K562 (cell line): ENCODE results near the gene MVD. TPM values are rescaled to one million over a fixed set of nuclear protein-coding genes. Genes with fewer than 3 reads are reported as not detected.

Experiments used
- CAMTA2 ChIP-seq: fragments of 250-450 bp; sonication (Bioruptor Pico); conservative IDR thresholded peaks from 2 replicates; pipeline ENCODE4 v1.5.1; 2022
- FOXJ3 ChIP-seq: sonication (generic); formaldehyde crosslinking; IDR thresholded peaks from 2 replicates; pipeline ENCODE4 v1.4.0; 2020; ENCODE audit warnings: mild to moderate bottlenecking, missing genetic modification reagents
- HES1 ChIP-seq: fragments of 450-650 bp; IDR thresholded peaks from 2 replicates; pipeline ENCODE4 v1.6.1; 2016; ENCODE audit warnings: low read depth, mild to moderate bottlenecking, moderate library complexity
- HINFP ChIP-seq: fragments of 450-650 bp; conservative IDR thresholded peaks from 2 replicates; pipeline ENCODE4 v1.6.1; 2016; ENCODE audit warnings: missing genetic modification characterization, low read depth, mild to moderate bottlenecking, control low read depth, missing compliant biosample characterization
- ILK ChIP-seq: fragments of 450-650 bp; IDR thresholded peaks from 2 replicates; pipeline ENCODE4 v1.6.1; 2016; ENCODE audit warnings: missing genetic modification characterization, low read depth, mild to moderate bottlenecking, missing compliant biosample characterization, moderate library complexity, borderline replicate concordance
- KDM1A ChIP-seq, 2 experiments: fragments of 450-650 bp; IDR thresholded peaks; 2 replicates each; pipeline ENCODE4 v1.6.1; 2016; ENCODE audit warnings: mild to moderate bottlenecking in 2 of 2
- LCOR ChIP-seq: sonication (generic); formaldehyde crosslinking; IDR thresholded peaks from 2 replicates; pipeline ENCODE4 v1.8.0; 2022; ENCODE audit warnings: mild to moderate bottlenecking, missing genetic modification reagents
- MCM7 ChIP-seq, 2 experiments: fragments of 450-650 bp; IDR thresholded peaks; 2 replicates each; pipeline ENCODE4 v1.6.1; 2016 to 2018
- MEF2A ChIP-seq: IDR thresholded peaks from 2 replicates; pipeline ENCODE4 v1.6.1; 2011; ENCODE audit warnings: low read depth, mild to moderate bottlenecking, low read length, moderate library complexity; ENCODE audit not compliant: control insufficient read depth
- NCOA6 ChIP-seq: fragments of 450-650 bp; IDR thresholded peaks from 2 replicates; pipeline ENCODE4 v1.6.1; 2017; ENCODE audit warnings: mild to moderate bottlenecking
- PCBP2 ChIP-seq: fragments of 200-400 bp; formaldehyde crosslinking; IDR thresholded peaks from 2 replicates; pipeline ENCODE4 v1.6.1; 2018; ENCODE audit warnings: low read length, low read depth, mild to moderate bottlenecking, moderate library complexity; ENCODE audit not compliant: poor library complexity, severe bottlenecking
- PKNOX1 ChIP-seq: fragments of 450-650 bp; IDR thresholded peaks from 2 replicates; pipeline ENCODE4 v1.6.1; 2016
- RBM14 ChIP-seq: fragments of 200-400 bp; formaldehyde crosslinking; IDR thresholded peaks from 2 replicates; pipeline ENCODE4 v1.6.1; 2018; ENCODE audit warnings: low read depth, mild to moderate bottlenecking, low read length, moderate library complexity, borderline replicate concordance; ENCODE audit not compliant: insufficient read depth
- SUPT5H ChIP-seq: fragments of 450-650 bp; IDR thresholded peaks from 2 replicates; pipeline ENCODE4 v1.6.1; 2016
- TFAP4 ChIP-seq: sonication (generic); formaldehyde crosslinking; IDR thresholded peaks from 2 replicates; pipeline ENCODE4 v1.8.0; 2022; ENCODE audit warnings: missing genetic modification reagents, mild to moderate bottlenecking, moderate library complexity, borderline replicate concordance
- TSC22D4 ChIP-seq: fragments of 450-650 bp; IDR thresholded peaks from 2 replicates; pipeline ENCODE4 v1.6.1; 2016; ENCODE audit warnings: missing genetic modification characterization, missing biosample characterization, control low read depth
- USF2 ChIP-seq: sonication (generic); formaldehyde crosslinking; IDR thresholded peaks from 2 replicates; pipeline ENCODE4 v1.5.0; 2020; ENCODE audit warnings: missing genetic modification reagents
- WHSC1 ChIP-seq: IDR thresholded peaks from one replicate; pipeline ENCODE4 v1.6.1; 2012; ENCODE audit warnings: low read length, control low read depth, inconsistent platforms
- ZBTB17 ChIP-seq: fragments of 450-650 bp; formaldehyde crosslinking; IDR thresholded peaks from 2 replicates; pipeline ENCODE4 v1.4.0; 2020; ENCODE audit warnings: mild to moderate bottlenecking
- ZNF175 ChIP-seq: fragments of 200-800 bp; sonication (Bioruptor generic); IDR thresholded peaks from 2 replicates; pipeline ENCODE4 v1.6.1; 2016; ENCODE audit warnings: low read depth, mild to moderate bottlenecking, missing genetic modification characterization, missing compliant biosample characterization
- ZNF224 ChIP-seq: sonication (generic); formaldehyde crosslinking; IDR thresholded peaks from 2 replicates; pipeline ENCODE4 v1.8.0; 2022; ENCODE audit warnings: mild to moderate bottlenecking, missing genetic modification reagents
- ZNF740 ChIP-seq, 3 experiments: fragments of 200-800 bp in 1 of 3; sonication (Bioruptor generic) in 1 of 3; sonication (generic) in 1 of 3; formaldehyde crosslinking in 1 of 3; IDR thresholded peaks; 2 replicates each; pipeline versions ENCODE4 v1.6.1 to v1.8.0; 2016 to 2022; ENCODE audit warnings: mild to moderate bottlenecking in 2 of 3, missing compliant biosample characterization in 2 of 3, missing genetic modification characterization in 2 of 3, missing genetic modification reagents in 1 of 3
- polyA plus RNA-seq, 8 experiments: library from polyadenylated mRNA; depleted of rRNA in 4 of 8; stranded (reverse) in 5 of 8; unstranded in 3 of 8; fragments of >200 nt; fragmentation: Nextera tagmentation in 2 of 8; fragmentation: Illumina TruSeq in 1 of 8; extraction: Ambion mirVana in 2 of 8; extraction: Trizol in 1 of 8; gene quantifications; 2 replicates each; pipeline versions ENCODE4 v1.2.1 to v1.2.3, GENCODE V29; 2011 to 2014; ENCODE audit warnings: inconsistent platforms in 1 of 8, missing spikeins in 1 of 8
- total RNA-seq, 7 experiments: library from RNA; depleted of rRNA in 6 of 7; stranded (reverse); fragments of >200 nt in 6 of 7; fragmentation: Illumina TruSeq in 2 of 7; extraction: Trizol in 2 of 7; gene quantifications; 2 replicates each; pipeline versions ENCODE4 v1.2.1 to v1.2.3, GENCODE V29; 2011 to 2021; ENCODE audit warnings: low replicate concordance in 1 of 7

MVD gene
- total and polyA plus RNA-seq, 9 of the 15 experiments (the other 6 are each of a cell fraction or from before 2014, with no cell fraction given), result 12.2 to 141 (median 45.3) TPM

- no peak; the same call in 1 of the 2 replicates for TF ChIP-seq RBM14
- no peak for TF ChIP-seq NCOA6
- no peak for TF ChIP-seq CAMTA2 (CRISPR knock-in tag)
- peak; percentile 55; the same call in 1 of the 2 replicates for TF ChIP-seq ZNF740 (CRISPR knock-in tag; IDR thresholded peaks at IDR 0.05)
- TF ChIP-seq ZNF740 (tag; IDR thresholded peaks at IDR 0.05), result no peak
- TF ChIP-seq USF2 (CRISPR knock-in tag), result no peak
- TF ChIP-seq TSC22D4 (tag), result no peak
- no peak for TF ChIP-seq HINFP (tag)
- TF ChIP-seq LCOR, result no peak
- TF ChIP-seq ZNF175 (CRISPR knock-in tag), result no peak
- TF ChIP-seq MEF2A, result no peak
- peak; percentile 90 for TF ChIP-seq TFAP4 (CRISPR knock-in tag)
- TF ChIP-seq KDM1A (IDR thresholded peaks at IDR 0.05), result no peak
- no peak for TF ChIP-seq MCM7 (IDR thresholded peaks at IDR 0.05)
- no peak for TF ChIP-seq ZBTB17
- no peak for TF ChIP-seq FOXJ3
- no peak for TF ChIP-seq HES1
- peak; percentile 96 for TF ChIP-seq SUPT5H
- no peak for TF ChIP-seq ZNF224 (CRISPR knock-in tag)
- no peak for TF ChIP-seq PKNOX1
- TF ChIP-seq WHSC1, result no peak
- TF ChIP-seq PCBP2, result no peak
- no peak for TF ChIP-seq ILK (tag)
Observed at GRCh38 chr16:88662843-88663606, at the start of gene MVD (continued).
